GM12864 (cell line): ENCODE results near the gene IFNG.

Experiments used
- DNase-seq: peaks from one replicate; pipeline ENCODE4 v3.0.0-alpha.2; 2011; ENCODE audit warnings: low read depth
- H3K4me3 ChIP-seq: 2 replicates; pipeline ENCODE4 v1.5.1; 2011; ENCODE audit warnings: mild to moderate bottlenecking, low read depth, low read length, control low read depth
- TF ChIP-seq, protein P1 (sequence below): IDR thresholded peaks from 2 replicates; pipeline ENCODE4 v1.5.1; 2011; ENCODE audit warnings: low read depth, mild to moderate bottlenecking, moderate library complexity, low read length, control low read depth, inconsistent platforms; ENCODE audit errors: missing control alignments

The IFNG gene

DNA sequence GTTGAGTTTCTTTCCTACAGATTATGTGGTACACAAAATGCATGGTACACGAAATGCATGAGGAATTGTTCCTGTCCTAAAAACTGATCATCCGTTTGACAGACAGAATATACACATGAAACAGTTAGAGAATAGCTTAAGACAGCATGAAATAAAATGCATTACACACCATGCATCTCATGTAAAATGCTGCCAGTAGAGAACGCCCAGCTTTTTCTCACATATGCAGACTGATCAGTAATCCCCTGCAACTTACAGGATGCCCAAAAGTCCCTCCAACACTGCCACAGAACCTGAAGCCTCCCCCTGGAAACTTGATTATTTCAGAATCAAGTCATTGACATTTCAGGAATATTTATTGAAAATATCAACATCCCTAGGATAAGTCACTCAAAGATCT is 24.0 kb downstream of the IFNG start:
- no peak for DNase-seq
- no peak overlapping the region for H3K4me3 ChIP-seq
- TF ChIP-seq, protein P1, sequence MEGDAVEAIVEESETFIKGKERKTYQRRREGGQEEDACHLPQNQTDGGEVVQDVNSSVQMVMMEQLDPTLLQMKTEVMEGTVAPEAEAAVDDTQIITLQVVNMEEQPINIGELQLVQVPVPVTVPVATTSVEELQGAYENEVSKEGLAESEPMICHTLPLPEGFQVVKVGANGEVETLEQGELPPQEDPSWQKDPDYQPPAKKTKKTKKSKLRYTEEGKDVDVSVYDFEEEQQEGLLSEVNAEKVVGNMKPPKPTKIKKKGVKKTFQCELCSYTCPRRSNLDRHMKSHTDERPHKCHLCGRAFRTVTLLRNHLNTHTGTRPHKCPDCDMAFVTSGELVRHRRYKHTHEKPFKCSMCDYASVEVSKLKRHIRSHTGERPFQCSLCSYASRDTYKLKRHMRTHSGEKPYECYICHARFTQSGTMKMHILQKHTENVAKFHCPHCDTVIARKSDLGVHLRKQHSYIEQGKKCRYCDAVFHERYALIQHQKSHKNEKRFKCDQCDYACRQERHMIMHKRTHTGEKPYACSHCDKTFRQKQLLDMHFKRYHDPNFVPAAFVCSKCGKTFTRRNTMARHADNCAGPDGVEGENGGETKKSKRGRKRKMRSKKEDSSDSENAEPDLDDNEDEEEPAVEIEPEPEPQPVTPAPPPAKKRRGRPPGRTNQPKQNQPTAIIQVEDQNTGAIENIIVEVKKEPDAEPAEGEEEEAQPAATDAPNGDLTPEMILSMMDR: no peak

DNA sequence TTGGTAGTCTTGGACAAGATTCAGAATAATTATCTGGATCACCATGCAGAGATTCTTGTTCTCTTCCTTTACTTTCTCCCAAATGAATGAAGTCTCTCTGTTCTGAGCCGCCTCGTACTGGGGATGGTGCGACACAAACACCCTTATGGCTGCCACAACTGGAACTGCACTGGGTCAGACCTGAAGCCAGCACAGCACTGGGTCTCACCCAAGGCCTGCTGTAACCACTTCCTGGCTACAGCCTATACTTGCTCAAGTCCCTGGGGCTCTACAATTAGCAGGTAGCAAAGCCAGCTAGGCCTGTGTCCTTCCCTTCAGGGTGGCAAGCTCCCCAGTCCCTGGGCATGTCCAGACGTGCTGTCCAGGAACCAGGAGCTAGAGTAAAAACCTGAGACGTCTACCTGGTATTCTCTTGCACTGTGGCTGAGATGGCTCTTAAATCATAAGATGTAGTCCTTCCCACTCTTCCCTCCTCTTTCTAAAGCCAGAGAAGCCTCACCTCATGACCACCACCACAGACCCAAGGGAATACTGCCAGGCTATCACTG is 27.6 kb downstream of the IFNG start:
- DNase-seq: no peak
- TF ChIP-seq, protein P1: no peak

DNA sequence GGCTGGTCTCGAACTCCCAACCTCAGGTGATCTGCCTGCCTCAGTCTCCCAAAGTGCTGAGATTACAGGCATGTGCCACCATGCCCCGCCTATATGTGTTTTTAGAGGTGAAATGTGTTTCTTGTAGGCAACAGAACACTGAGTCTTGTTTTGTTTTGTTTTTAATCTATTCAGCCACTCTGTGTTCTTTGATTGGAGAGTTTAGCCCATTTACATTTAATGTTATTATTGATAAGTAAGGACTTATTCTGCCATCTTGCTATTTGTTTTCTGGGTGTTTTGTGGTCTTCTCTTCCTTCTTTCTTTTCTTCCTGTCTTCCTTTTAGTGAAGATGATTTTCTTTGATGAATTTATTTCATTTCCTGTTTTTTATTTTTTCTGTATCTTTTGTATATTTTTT is 29.6 kb downstream of the IFNG start:
- TF ChIP-seq, protein P1: no peak
- no peak for DNase-seq
- no peak overlapping the region for H3K4me3 ChIP-seq

More for the DNA sequence above, 27.6 kb downstream of the IFNG start:
- H3K4me3 ChIP-seq: no peak overlapping the region

DNA sequence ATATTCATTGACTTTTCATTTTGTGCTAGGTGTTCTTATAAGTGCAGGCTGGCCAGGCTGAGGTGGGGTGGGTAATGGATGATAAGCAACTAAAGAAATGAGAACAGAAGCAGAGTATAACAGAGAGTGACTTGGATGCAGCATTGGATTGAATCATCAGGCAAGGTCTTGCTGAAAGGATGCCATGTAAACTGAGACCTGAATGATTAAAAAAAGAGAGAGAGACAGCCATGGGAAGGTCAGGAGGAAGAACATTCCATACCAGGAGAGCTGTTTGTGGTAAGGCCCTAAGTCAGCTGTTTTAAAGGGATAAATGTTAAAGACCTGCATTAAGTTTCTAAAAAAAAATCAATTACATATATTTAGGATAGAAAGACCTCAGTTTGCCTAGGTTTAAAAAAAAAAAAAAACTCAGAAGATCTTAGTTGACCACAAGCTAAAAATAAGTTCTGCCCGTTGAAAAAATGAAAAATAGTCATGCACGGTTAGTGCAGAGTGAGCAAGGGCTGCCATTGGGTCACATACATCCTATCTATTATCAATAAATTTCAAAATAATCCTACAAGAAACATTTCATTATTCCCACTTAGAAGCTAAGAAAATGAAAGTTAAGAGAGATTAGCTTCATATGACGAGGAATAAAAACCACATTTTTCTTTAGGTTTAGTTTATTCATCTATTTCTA is 37.2 kb downstream of the IFNG start:
- no peak for DNase-seq
- no peak overlapping the region for H3K4me3 ChIP-seq
- TF ChIP-seq, protein P1: no peak

DNA sequence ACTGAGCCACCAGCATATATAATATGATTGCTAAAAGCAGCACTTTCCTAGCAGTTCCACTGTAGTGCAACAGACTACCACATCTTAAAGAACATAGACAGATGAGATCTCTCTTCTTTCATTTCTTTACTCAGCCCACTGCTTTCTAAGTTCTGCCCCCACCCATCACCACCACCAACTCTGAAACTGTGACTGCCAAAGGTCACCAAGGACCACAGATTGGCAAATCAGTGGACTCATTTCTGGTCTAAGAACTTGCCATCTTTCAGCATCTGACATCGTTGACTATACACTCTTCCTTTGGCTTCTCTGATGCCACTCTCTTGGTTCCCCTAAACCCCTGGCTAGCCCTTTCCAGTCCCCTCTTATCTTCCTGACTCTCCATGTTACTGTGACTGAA is 38.4 kb downstream of the IFNG start:
- DNase-seq: no peak
- TF ChIP-seq, protein P1: no peak
- no peak overlapping the region for H3K4me3 ChIP-seq

DNA sequence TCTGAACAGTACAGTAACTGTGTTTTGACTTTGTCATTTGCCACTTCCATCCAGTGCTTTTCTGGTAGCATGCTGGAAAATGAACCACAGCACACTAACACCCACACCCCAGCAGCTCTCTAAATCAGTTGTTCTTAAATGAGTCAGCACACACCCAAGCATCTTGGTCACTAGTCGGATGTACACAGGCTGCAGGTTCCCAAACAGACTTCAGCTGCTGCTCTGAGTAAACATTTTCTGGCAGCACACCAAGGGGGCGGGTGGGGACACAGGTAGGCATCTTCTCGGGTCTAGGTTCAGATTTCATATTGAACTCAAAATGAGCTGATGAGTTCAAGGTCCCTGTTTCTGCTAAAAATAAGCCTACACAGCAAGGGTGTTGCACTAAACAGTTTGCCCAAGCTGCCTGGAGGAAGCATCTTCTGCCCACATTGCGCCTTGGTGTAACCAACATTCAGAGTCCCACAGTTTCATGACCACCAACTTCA is 39.8 kb downstream of the IFNG start:
- H3K4me3 ChIP-seq: no peak overlapping the region
- DNase-seq: peak; percentile 69
- TF ChIP-seq, protein P1: no peak

DNA sequence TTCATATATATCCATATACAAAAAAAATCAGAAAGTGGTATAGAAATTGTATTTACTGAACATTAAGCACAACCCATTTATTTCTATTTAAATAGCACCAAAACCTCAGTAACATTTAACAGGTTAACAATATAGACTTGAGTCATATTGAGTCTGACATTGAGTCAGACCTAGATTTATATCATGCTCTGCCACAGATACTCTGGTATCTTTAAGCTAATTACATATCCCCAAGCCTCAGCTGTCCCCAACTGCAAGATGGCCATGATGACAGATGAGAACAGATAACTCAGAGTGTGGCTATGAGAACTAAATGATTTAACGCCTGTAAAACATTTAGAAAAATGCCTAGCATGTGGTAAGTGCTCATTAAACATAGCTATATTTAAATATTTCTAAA is 40.3 kb downstream of the IFNG start:
- no peak for DNase-seq
- no peak overlapping the region for H3K4me3 ChIP-seq
- TF ChIP-seq, protein P1: no peak
